K562 (cell line): ENCODE results near the gene B3GALT4. TPM values are rescaled to one million over a fixed set of nuclear protein-coding genes. Genes with fewer than 3 reads are reported as not detected.
A peak's percentile ranks its signal among the peaks of the same experiment; 100 is the strongest.

Source experiments
- DIDO1 ChIP-seq: fragments of 450-650 bp; IDR thresholded peaks from 2 replicates; pipeline ENCODE4 v1.6.1; 2016; ENCODE audit warnings: low read depth, missing biosample characterization, missing genetic modification characterization
- EGR1 ChIP-seq: fragments of 450-650 bp; conservative IDR thresholded peaks from 2 replicates; pipeline ENCODE4 v1.6.1; 2017; ENCODE audit warnings: mild to moderate bottlenecking
- EWSR1 ChIP-seq: fragments of 450-650 bp; IDR thresholded peaks from 2 replicates; pipeline ENCODE4 v1.6.1; 2018; ENCODE audit warnings: borderline replicate concordance, mild to moderate bottlenecking, low read depth, moderate library complexity; ENCODE audit not compliant: partially characterized antibody
- GATA2 ChIP-seq: sonication (generic); formaldehyde crosslinking; IDR thresholded peaks from 2 replicates; pipeline ENCODE4 v1.4.0; 2020; ENCODE audit warnings: mild to moderate bottlenecking, missing genetic modification reagents
- IRF2 ChIP-seq: sonication (generic); formaldehyde crosslinking; IDR thresholded peaks from 2 replicates; pipeline ENCODE4 v1.8.1; 2022; ENCODE audit warnings: mild to moderate bottlenecking, missing genetic modification reagents
- KHSRP ChIP-seq: fragments of 450-650 bp; IDR thresholded peaks from 2 replicates; pipeline ENCODE4 v1.6.1; 2017
- MAFK ChIP-seq: IDR thresholded peaks from 2 replicates; pipeline ENCODE4 v1.6.1; 2011; ENCODE audit warnings: low read length, improper control_type of control experiment
- NCOA1 ChIP-seq: fragments of 450-650 bp; IDR thresholded peaks from 2 replicates; pipeline ENCODE4 v1.6.1; 2016; ENCODE audit warnings: low read depth
- NCOA6 ChIP-seq: fragments of 450-650 bp; IDR thresholded peaks from 2 replicates; pipeline ENCODE4 v1.6.1; 2017; ENCODE audit warnings: mild to moderate bottlenecking
- NFE2 ChIP-seq: IDR thresholded peaks from 2 replicates; pipeline ENCODE4 v1.6.1; 2014; ENCODE audit warnings: antibody characterized with exemption, low read depth
- POLR2A ChIP-seq: fragments of 450-650 bp; conservative IDR thresholded peaks from 2 replicates; pipeline ENCODE4 v1.6.1; 2016
- PYGO2 ChIP-seq: fragments of 450-650 bp; IDR thresholded peaks from 2 replicates; pipeline ENCODE4 v1.6.1; 2016; ENCODE audit warnings: mild to moderate bottlenecking, missing genetic modification characterization, moderate library complexity, missing compliant biosample characterization
- SMARCB1 ChIP-seq: IDR thresholded peaks from 2 replicates; pipeline ENCODE4 v1.6.1; 2011; ENCODE audit warnings: improper control_type of control experiment, low read depth; ENCODE audit not compliant: insufficient read length
- ZBTB17 ChIP-seq: fragments of 450-650 bp; formaldehyde crosslinking; IDR thresholded peaks from 2 replicates; pipeline ENCODE4 v1.4.0; 2020; ENCODE audit warnings: mild to moderate bottlenecking
- ZNF239 ChIP-seq: fragments of 250-450 bp; sonication (Bioruptor Pico); IDR thresholded peaks from 2 replicates; pipeline ENCODE4 v1.4.0; 2020; ENCODE audit warnings: mild to moderate bottlenecking
- ZNF408 ChIP-seq: fragments of 250-450 bp; sonication (Bioruptor Pico); IDR thresholded peaks from 2 replicates; pipeline ENCODE4 v1.4.0; 2020; ENCODE audit warnings: low read depth, mild to moderate bottlenecking, moderate library complexity
- polyA plus RNA-seq, 8 experiments: library from polyadenylated mRNA; depleted of rRNA in 4 of 8; stranded (reverse) in 5 of 8; unstranded in 3 of 8; fragments of >200 nt; fragmentation: Nextera tagmentation in 2 of 8; fragmentation: Illumina TruSeq in 1 of 8; extraction: Ambion mirVana in 2 of 8; extraction: Trizol in 1 of 8; gene quantifications; 2 replicates each; pipeline versions ENCODE4 v1.2.1 to v1.2.3, GENCODE V29; 2011 to 2014; ENCODE audit warnings: inconsistent platforms in 1 of 8, missing spikeins in 1 of 8
- total RNA-seq, 7 experiments: library from RNA; depleted of rRNA in 6 of 7; stranded (reverse); fragments of >200 nt in 6 of 7; fragmentation: Illumina TruSeq in 2 of 7; extraction: Trizol in 2 of 7; gene quantifications; 2 replicates each; pipeline versions ENCODE4 v1.2.1 to v1.2.3, GENCODE V29; 2011 to 2021; ENCODE audit warnings: low replicate concordance in 1 of 7
- TF ChIP-seq, protein P1 (sequence below): fragments of 250-450 bp; sonication (Bioruptor Pico); IDR thresholded peaks from 2 replicates; pipeline ENCODE4 v1.4.0; 2020; ENCODE audit warnings: mild to moderate bottlenecking, moderate library complexity
- TF ChIP-seq, protein P2 (sequence below), 3 experiments: IDR thresholded peaks in 2 of 3; conservative IDR thresholded peaks in 1 of 3; 2 replicates each; pipeline ENCODE4 v1.5.1; 2011 to 2012; ENCODE audit warnings: low read length in 3 of 3, mild to moderate bottlenecking in 3 of 3, control low read depth in 2 of 3, improper control_type of control experiment in 1 of 3, inconsistent platforms in 1 of 3, low read depth in 1 of 3, mixed read lengths in 1 of 3, moderate library complexity in 1 of 3; ENCODE audit not compliant: insufficient read depth in 2 of 3
- TF ChIP-seq, protein P3 (sequence below), 2 experiments: fragments of 450-650 bp; conservative IDR thresholded peaks; 2 replicates each; pipeline ENCODE4 v1.6.1; 2017; ENCODE audit warnings: mild to moderate bottlenecking in 2 of 2, moderate library complexity in 2 of 2
- TF ChIP-seq, protein P4 (sequence below), 2 experiments: IDR thresholded peaks; 2 replicates each; pipeline ENCODE4 v1.6.1; 2012; ENCODE audit warnings: improper control_type of control experiment in 2 of 2, low read depth in 2 of 2, low read length in 2 of 2, borderline replicate concordance in 1 of 2

The B3GALT4 gene
- total and polyA plus RNA-seq, 9 of the 15 experiments (the other 6 are each of a cell fraction or from before 2014, with no cell fraction given): 0.11 to 1.3 (median 0.53) TPM; not detected in 1

DNA sequence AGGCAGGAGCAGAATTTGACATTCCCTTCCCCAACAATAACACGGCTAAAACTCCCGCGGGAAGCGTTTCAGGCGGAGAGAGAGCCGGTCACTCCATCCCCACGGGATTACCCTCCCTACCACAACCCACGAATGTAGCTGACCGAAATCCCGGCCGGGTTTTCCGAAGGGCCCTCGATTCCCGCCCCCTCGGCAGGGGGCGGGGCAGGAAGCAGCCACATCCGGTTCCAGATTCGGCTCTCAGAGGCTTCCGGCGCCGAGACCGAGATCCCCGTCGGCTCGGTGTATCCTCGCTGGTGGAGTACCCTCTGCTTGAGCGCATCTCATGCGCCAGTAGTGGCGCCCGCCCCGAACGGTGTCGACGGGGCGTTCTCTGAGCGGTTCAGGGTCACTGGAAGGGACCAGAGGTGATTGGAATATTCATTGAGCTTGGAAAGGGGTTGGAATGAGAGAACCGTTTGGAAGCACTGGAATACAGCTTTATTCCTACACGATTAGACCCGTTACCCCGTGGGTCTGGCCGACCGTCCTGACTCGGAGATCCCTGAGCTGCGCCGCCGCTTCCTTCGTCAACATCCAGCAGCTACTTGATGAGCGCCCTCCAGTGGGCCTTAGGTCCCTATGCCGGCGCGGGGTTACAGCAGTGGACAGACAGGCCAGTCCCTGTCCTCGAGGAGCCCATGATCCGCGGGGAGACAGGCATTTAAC is 22.5 kb downstream of the B3GALT4 start (continued):
- TF ChIP-seq, protein P1, sequence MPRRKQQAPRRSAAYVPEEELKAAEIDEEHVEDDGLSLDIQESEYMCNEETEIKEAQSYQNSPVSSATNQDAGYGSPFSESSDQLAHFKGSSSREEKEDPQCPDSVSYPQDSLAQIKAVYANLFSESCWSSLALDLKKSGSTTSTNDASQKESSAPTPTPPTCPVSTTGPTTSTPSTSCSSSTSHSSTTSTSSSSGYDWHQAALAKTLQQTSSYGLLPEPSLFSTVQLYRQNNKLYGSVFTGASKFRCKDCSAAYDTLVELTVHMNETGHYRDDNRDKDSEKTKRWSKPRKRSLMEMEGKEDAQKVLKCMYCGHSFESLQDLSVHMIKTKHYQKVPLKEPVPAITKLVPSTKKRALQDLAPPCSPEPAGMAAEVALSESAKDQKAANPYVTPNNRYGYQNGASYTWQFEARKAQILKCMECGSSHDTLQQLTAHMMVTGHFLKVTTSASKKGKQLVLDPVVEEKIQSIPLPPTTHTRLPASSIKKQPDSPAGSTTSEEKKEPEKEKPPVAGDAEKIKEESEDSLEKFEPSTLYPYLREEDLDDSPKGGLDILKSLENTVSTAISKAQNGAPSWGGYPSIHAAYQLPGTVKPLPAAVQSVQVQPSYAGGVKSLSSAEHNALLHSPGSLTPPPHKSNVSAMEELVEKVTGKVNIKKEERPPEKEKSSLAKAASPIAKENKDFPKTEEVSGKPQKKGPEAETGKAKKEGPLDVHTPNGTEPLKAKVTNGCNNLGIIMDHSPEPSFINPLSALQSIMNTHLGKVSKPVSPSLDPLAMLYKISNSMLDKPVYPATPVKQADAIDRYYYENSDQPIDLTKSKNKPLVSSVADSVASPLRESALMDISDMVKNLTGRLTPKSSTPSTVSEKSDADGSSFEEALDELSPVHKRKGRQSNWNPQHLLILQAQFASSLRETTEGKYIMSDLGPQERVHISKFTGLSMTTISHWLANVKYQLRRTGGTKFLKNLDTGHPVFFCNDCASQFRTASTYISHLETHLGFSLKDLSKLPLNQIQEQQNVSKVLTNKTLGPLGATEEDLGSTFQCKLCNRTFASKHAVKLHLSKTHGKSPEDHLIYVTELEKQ (CRISPR knock-in tag): no peak
- no peak for TF ChIP-seq DIDO1 (tag)
- TF ChIP-seq EGR1: peak; percentile 94
- peak; percentile 71; the same call in 1 of the 2 replicates for TF ChIP-seq ZBTB17 (CRISPR knock-in tag)
- TF ChIP-seq, protein P2, sequence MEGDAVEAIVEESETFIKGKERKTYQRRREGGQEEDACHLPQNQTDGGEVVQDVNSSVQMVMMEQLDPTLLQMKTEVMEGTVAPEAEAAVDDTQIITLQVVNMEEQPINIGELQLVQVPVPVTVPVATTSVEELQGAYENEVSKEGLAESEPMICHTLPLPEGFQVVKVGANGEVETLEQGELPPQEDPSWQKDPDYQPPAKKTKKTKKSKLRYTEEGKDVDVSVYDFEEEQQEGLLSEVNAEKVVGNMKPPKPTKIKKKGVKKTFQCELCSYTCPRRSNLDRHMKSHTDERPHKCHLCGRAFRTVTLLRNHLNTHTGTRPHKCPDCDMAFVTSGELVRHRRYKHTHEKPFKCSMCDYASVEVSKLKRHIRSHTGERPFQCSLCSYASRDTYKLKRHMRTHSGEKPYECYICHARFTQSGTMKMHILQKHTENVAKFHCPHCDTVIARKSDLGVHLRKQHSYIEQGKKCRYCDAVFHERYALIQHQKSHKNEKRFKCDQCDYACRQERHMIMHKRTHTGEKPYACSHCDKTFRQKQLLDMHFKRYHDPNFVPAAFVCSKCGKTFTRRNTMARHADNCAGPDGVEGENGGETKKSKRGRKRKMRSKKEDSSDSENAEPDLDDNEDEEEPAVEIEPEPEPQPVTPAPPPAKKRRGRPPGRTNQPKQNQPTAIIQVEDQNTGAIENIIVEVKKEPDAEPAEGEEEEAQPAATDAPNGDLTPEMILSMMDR (IDR thresholded peaks at IDR 0.05 in 2 of 3, conservative IDR thresholded peaks at IDR 0.05 in 1 of 3; ENCODE audit: insufficient read depth in 2 of 3, low read depth in 1 of 3, low read length in 3 of 3): peak; percentile 89 to 97 (median 97)
- no peak for TF ChIP-seq EWSR1
- no peak for TF ChIP-seq MAFK
- TF ChIP-seq, protein P3, sequence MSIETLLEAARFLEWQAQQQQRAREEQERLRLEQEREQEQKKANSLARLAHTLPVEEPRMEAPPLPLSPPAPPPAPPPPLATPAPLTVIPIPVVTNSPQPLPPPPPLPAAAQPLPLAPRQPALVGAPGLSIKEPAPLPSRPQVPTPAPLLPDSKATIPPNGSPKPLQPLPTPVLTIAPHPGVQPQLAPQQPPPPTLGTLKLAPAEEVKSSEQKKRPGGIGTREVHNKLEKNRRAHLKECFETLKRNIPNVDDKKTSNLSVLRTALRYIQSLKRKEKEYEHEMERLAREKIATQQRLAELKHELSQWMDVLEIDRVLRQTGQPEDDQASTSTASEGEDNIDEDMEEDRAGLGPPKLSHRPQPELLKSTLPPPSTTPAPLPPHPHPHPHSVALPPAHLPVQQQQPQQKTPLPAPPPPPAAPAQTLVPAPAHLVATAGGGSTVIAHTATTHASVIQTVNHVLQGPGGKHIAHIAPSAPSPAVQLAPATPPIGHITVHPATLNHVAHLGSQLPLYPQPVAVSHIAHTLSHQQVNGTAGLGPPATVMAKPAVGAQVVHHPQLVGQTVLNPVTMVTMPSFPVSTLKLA (conservative IDR thresholded peaks at IDR 0.05): peak; percentile 68 to 85
- peak; percentile 38; the same call in 1 of the 2 replicates for TF ChIP-seq NCOA1
- TF ChIP-seq ZNF408 (CRISPR knock-in tag): no peak
- TF ChIP-seq NFE2: no peak
- TF ChIP-seq SMARCB1: no peak
- peak; percentile 99 for TF ChIP-seq POLR2A
- no peak for TF ChIP-seq PYGO2 (tag)
- TF ChIP-seq NCOA6: peak; percentile 90
- no peak for TF ChIP-seq ZNF239 (CRISPR knock-in tag)
- TF ChIP-seq GATA2 (CRISPR knock-in tag): no peak
- TF ChIP-seq IRF2 (CRISPR knock-in tag): no peak
- TF ChIP-seq, protein P4, sequence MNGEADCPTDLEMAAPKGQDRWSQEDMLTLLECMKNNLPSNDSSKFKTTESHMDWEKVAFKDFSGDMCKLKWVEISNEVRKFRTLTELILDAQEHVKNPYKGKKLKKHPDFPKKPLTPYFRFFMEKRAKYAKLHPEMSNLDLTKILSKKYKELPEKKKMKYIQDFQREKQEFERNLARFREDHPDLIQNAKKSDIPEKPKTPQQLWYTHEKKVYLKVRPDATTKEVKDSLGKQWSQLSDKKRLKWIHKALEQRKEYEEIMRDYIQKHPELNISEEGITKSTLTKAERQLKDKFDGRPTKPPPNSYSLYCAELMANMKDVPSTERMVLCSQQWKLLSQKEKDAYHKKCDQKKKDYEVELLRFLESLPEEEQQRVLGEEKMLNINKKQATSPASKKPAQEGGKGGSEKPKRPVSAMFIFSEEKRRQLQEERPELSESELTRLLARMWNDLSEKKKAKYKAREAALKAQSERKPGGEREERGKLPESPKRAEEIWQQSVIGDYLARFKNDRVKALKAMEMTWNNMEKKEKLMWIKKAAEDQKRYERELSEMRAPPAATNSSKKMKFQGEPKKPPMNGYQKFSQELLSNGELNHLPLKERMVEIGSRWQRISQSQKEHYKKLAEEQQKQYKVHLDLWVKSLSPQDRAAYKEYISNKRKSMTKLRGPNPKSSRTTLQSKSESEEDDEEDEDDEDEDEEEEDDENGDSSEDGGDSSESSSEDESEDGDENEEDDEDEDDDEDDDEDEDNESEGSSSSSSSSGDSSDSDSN (IDR thresholded peaks at IDR 0.05; ENCODE audit: borderline replicate concordance in 1 of 2, low read depth in 2 of 2, low read length in 2 of 2): peak; percentile 88 to 93; a peak in 2 of 4 replicates
- TF ChIP-seq KHSRP: no peak
